Measurements from ENCODE around the gene PSMB2. TPM values are rescaled to one million over a fixed set of nuclear protein-coding genes. Genes with fewer than 3 reads are reported as not detected.

Gene PSMB2
- total RNA-seq, 1 donor from 2014 or later, result 116 TPM

DNA sequence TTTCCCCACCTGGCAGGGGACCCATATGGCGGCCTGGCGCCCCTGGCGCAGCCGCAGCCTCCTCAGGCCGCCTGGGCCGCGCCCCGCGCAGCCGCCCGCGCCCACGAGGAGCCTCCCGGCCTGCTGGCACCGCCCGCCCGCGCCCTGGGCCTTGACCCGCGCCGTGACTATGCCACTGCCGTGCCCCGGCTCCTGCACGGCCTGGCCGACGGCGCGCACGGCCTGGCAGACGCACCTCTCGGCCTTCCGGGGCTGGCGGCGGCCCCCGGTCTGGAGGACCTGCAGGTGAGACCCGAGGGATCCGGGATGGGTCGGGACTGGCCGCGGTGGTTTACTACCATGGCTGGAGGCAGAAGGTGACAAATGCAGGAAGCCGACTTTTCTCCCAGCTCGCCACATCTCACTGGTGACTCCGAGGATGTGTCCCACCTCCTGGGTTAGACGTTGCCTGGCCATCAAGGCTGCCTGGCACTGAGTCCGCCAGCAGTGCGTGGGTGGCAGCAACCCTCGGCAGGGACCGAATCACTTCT, 67.1 kb downstream of the PSMB2 start:
- intact Hi-C loops (cut with micrococcal nuclease), result no loop called here

DNA sequence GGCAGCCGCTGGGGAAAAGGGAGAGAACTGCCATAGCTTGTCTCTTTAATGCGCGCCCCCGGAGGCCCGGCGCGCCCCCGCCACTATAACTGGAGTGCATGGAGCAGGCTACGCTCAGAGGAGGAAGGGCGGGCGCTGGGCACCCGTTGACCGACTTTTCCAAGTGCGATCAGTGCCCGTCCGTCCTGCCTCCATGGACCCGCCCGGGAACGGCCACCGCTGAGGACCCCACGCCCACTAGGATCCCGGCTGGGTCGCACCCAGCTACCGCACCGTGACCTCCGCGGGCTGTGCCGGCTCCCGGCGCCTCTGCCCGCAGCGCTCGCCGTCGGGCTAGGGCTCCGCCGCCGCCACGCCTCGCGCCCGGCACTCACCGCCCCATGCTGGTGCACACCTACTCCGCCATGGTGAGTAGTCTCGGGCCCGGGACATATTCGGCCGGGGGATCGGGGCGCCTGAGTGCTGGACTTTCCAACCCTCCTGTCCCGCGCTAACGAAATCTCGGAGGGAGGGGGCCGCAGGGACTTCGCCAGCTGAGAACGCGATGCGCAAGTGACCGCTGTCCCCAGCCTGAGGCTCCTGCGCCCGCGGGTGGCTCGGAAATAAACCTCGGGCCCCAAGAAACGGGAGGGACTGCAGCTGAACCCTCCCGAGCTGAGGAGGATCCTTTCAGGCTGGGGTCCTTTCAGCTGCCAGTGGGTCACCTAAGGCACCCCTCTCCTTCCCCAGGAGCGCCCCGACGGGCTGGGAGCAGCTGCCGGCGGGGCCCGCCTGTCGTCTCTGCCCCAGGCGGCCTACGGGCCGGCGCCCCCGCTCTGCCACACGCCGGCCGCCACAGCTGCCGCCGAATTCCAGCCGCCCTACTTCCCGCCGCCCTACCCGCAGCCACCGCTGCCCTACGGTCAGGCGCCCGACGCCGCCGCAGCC, 67.9 kb downstream of the PSMB2 start, which contains the start of gene TFAP2E:
TFAP2E (plus strand) TSS at position 117 of the 927 bp plus-strand sequence; CDS start at position 381, 264 bp downstream.
- intact Hi-C loops (cut with micrococcal nuclease), result no loop called here

DNA sequence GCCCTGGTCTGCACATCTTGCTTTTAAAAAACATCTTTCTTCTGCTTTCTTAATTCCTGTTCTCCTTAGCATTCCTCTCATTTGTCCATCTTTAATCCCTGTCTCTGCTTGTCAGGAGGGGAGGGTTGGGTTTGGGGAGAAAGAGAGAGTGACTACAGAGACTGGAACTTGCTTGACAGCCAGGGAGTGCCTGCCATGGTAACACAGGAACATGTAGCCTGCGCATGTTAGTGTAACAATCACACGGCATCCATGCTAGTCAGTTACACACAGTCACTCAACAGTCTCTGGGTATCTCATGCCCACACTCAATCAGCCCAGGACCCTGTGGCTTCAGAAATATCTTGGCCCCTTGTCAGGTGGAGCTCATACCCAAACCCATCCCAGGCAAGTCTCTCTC, 69.0 kb downstream of the PSMB2 start:
- intact Hi-C loops (cut with micrococcal nuclease), result no loop called here

DNA sequence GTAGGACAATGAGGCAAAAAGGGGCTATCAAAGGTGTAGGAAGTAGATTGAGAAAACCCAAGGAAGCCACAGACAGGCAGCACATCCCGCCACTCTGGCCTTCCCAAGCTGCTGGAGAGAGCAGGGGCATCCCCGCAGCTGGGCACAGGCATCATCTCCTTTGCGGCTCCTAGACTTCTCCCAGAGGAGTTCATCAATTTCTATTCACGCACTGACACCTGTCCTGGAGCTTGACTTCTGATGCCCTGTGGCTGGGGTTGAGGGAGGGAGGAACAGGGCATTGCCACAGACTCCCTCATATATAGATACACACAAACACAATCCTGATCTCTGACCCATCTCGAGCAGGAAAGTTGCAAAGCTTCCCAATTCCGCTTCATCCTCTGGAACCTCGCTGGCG, 70.1 kb downstream of the PSMB2 start:
- intact Hi-C loops (cut with micrococcal nuclease), result no loop called here

DNA sequence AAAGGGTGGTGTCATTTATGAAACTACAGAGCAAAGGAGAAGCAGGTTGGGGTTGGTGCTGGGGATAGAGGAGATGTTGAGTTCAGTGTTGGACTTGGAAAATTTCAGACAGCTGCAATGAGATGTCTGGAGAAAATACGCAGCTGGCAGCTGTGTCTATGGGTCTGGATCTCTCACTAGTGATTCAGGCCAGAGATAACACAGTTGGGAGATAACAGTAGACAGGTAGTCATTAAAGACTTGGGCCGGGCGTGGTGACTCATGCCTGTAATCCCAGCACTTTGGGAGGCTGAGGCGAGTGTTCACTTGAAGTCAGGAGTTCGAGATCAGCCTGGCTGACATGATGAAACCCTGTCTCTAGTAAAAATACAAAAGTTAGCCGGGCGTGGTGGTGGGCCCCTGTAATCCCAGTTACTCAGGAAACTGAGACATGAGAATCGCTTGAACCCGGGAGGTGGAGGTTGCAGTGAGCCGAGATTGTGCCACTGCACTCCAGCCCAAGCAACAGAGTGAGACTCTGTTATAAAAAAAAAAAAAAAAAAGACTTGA, 70.7 kb downstream of the PSMB2 start:
- intact Hi-C loops (cut with micrococcal nuclease), result no loop called here

DNA sequence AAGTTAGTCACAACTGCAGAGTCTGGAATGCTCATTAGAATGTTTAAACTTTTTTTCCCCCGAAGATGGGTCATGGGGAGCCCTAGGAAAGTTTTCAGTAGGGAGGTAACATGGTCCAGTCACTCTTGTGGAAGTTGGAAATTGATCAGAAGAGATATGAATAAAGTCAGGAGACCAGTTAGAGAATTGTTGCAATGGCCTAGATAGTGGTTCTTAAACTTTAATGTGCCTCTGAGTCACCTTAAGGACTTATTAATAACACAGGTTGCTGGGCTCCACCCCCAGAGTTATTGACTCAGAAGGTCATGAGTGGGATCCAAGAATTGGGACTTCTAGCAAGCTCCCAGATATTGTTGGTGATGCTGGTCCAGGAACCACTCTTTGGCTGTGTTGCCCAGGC, 71.4 kb downstream of the PSMB2 start:
- intact Hi-C loops (cut with micrococcal nuclease), result loop anchor here (1.0 to 2.0 kb wide), 5 partner anchors 71 to 204 kb away; partner anchors contain the start of gene PSMB2

DNA sequence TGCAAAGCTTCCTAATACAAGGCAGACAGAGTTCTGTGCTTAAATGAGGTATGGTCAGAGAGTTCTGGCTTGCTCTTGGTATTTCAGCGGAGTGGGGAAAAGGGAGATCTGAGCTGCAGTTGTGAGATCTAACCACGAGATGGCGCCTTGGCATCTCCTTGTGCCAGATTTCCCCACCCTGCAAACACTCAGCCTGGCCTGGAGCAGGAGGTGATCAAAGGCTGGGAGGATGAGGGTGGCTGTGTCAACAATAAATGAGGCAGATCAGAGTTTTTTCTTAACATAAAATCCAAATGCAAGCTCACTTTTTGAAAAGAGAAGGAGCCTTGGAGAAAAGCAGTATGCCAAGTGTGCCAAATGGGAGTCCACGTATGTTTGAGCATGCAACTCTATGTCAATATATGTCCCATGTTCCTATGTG, 72.3 kb downstream of the PSMB2 start:
- intact Hi-C loops (cut with micrococcal nuclease), result loop anchor here (1.0 to 2.0 kb wide), 5 partner anchors 72 to 205 kb away; partner anchors contain the start of gene PSMB2

DNA sequence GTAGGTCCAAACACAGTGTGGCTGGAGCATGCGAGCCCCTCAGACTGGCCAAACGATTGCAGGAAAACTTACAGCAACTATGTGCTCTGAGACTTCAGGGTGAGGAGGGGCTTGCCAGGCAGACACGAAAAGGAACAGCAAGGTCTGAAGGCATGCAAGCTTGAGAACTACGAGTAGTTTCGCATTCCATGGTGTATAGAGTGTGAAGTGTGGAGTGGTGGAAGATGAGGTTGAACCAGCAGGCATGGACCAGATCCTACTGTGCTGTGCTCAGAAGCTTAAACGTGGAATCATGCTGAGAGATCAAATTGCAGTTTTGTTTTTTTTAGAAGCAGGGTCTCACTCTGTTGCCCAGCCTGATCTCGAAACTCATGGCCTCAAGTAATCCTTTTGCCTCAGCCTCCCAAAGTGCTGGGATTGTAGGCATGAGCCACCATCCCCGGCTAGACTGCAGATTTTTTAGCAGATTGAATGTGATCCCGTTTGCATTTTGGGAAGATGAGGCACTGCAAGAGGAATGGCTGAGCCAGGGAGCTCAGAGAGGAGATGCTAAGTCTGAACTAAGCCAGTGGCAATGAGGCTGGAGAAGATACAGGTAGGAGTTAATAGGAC, 73.3 kb downstream of the PSMB2 start:
- intact Hi-C loops (cut with micrococcal nuclease), result loop anchor here (2.0 kb wide), 1 partner anchor 73 kb away; the partner anchor contains the start of gene PSMB2

DNA sequence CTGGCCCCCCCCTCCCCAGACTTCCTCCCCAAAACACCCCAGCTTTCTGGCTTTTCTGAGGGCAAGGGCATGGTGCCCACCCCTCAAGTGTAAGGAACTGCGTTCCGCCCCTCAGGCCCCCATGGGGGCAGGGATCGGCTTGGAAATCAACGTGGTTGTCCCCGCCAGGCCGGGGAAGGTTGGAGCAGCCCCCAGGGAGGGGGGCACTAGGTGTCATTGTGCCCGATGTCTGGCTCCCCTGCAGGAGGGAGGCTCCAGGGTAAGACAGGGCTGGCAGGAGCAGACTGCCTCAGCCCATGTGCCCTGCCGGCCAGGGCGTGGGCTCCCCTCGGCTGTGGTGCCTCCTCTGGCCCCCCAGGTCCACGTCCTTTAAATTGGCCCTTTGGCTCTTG, 75.6 kb downstream of the PSMB2 start:
- intact Hi-C loops (cut with micrococcal nuclease), result no loop called here

DNA sequence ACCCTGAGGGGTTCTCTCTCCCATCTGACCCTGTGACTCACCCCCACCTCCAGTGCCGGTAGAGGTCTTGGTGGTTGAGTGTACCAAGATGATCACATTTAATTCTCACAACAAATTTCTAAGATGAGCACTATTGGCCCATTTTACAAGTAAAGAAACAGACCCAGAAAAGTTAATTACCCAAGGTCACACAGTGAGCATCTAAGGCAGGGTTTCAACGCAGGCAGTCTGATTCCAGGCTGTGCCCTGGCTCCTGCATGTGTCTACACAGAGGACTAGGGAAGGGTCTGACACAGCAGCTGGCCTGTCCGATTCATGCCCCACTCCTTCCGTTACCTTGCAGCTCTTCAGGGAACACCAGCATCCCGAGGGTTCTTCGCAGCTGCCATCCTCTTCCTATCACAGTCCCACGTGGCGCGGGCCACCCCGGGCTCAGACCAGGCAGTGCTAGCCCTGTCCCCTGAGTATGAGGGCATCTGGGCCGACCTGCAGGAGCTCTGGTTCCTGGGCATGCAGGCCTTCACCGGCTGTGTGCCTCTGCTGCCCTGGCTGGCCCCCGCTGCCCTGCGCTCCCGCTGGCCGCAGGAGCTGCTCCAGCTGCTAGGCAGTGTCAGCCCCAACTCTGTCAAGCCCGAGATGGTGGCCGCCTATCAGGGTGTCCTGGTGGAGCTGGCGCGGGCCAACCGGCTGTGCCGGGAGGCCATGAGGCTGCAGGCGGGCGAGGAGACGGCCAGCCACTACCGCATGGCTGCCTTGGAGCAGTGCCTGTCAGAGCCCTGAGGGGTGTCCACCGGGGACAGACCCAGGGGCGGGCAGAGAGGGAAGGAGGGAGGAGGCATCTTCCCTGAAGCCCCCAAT, 76.2 kb downstream of the PSMB2 start:
- intact Hi-C loops (cut with micrococcal nuclease), result loop anchor here (1.0 kb wide), 3 partner anchors 114 to 713 kb away; no protein-coding TSS in a partner anchor

DNA sequence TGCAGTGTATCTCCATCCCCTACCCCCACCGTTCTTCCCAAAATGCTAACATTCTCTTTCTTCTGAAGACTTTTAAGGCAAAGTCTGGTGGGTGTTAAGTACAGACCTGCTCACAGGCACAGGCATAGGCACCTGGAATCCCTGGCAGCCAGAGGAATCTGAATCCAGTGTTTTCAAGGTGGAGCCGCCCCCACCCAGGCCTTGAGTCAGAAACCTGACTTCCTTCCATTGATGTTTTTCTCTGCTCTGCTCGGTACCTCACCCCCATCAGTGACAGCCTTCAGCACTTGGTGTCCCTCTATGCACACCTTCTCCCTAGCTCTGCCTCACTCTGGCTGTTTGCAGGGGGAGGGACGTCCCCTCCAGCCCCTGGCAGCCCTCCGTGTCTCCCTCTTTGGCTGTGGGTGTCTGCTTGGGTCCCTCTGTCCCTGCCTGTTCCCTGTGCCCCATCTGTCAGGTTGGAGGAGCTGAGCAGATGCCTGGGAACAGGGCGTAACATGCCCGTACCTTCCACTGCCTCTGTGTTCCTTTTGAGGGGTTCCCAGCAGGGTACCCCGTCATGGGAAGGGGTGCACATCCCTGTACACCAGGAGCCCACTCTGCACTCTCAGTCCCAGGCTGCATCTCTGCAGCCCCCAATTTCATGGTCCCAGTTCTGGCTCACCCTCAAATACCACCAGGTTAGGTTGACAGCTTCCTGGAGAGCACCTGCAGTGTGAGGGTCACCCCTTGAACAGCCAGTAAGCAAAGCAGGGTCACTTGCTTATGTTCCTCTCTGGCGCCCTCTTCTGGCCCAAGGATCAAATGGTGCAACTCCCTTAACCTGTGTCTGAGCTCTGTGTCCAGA, 77.1 kb downstream of the PSMB2 start:
- intact Hi-C loops (cut with micrococcal nuclease), result loop anchor here (1.0 kb wide), 3 partner anchors 113 to 712 kb away; no protein-coding TSS in a partner anchor

DNA sequence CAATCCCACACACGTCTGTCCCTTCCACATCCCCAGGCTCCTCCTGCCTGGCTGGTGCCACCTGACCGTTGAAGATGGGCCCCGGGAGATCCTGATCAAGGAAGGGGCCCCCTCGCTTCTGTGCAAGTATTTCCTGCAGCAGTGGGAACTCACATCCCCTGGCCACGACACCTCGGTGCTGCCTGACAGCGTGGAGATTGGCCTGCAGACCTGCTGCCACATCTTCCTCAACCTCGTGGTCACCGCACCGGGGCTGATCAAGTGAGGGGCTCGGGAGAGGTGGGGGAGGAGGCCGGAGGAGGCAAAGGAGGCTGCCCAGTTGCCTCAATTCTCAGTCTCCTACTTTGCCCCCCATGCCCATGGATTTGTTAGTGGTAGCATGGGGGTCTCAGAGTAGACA, 78.2 kb downstream of the PSMB2 start:
- intact Hi-C loops (cut with micrococcal nuclease), result no loop called here

DNA sequence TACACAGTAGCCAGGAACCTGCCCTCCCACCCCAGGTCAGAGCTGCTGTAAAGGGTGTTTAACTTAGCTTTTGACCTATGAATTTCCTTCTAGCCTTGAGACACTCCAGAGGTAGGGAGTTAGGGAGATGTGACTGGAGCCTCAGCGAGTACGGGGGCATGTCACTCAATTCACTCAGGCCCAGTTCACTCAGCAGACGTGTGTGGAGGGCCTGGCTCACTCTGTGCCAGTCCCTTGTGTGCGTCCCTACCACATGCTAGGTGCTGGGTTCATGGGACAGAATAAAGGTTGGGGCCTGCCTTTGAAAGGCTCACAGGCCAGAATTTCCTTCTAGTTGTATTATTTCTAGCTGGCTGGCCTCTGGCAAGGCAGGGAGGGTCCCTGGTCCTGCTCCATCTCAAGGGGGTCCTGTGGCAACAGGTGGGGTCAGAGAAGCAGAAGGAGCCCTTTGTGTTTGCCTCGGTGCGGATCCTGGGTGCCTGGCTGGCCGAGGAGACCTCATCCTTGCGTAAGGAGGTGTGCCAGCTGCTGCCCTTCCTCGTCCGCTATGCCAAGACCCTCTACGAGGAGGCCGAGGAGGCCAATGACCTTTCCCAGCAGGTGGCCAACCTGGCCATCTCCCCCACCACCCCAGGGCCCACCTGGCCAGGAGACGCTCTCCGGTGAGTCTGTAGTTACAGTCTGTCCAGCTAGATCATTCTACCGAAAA, 79.2 kb downstream of the PSMB2 start:
- intact Hi-C loops (cut with micrococcal nuclease), result no loop called here

DNA sequence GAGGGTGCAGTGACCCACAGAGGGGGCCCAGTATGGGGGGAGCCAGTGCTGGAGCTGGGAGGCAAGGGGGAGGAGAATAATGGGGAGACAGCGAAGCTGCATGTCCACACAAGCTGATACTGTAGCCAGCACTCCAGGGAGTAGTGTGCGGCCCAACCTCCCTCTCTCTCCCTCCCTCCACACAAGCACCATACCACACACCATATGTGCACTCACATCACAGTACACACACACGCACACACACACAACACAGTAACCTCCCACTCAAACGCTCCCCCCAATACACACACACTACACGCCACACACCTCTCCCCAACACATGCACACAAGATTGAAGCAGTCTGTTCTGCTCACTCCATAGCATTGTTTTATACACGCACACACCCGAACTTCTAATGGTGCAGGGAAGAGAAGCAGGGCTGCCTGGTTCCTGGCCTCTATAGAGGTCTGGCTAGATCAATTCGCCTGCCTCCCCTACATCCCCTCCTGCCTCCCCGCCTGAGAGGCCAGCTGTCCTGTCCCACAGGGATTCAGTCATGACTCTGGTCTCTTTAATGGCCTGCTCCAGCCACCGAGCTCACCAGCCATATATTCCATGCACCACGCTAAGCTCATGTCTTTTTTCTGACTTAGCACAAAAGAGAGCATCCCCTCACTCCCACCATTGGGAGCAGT, 79.9 kb downstream of the PSMB2 start:
- intact Hi-C loops (cut with micrococcal nuclease), result no loop called here

DNA sequence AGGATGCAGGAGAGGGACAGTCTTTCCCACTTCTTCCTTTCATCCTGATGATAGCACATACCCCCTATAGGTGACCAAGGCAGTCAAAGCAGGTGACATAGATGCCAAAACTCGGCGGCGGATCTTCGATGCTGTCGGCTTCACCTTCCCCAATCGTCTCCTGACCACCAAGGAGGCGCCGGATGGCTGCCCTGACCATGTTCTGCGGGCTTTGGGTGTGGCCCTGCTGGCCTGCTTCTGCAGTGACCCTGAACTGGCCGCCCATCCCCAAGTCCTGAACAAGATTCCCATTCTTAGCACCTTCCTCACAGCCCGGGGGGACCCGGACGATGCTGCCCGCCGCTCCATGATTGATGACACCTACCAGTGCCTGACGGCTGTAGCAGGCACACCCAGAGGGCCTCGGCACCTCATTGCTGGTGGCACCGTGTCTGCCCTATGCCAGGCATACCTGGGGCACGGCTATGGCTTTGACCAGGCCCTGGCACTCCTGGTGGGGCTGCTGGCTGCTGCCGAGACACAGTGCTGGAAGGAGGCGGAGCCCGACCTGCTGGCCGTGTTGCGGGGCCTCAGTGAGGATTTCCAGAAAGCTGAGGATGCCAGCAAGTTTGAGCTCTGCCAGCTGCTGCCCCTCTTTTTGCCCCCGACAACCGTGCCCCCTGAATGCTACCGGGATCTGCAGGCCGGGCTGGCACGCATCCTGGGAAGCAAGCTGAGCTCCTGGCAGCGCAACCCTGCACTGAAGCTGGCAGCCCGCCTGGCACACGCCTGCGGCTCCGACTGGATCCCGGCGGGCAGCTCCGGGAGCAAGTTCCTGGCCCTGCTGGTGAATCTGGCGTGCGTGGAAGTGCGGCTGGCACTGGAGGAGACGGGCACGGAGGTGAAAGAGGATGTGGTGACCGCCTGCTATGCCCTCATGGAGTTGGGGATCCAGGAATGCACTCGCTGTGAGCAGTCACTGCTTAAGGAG, 80.8 kb downstream of the PSMB2 start:
- intact Hi-C loops (cut with micrococcal nuclease), result no loop called here

DNA sequence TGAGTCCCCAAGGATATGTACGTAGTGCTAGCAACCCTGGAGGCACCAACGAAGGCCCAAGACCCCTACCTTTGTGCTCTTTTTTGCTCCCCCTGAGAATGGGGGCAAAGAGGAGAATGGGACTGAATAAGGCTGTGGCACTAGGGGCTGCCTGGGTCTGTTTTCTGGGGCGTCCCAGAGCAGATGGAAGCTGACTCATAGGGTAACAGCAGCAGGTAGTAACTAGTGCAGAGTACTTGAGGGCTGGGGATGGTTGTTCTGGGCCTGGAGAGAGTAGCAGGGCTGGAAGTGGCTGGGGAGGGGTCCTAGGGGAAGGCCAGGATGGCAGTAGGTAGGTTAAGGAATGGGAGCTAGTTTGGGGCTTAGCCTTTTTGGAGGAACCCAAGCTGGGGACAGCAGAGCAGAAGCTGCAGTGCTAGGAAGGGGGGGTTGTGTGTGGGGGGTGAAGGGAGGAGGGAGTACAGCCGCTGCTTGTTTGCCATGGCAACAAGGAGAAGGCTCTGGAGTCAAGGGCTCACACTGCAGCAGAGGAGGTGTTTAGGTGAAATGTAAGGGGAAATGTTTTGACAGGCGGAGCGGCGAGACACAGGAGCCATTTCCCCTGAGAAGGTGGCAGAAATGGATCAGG, 81.9 kb downstream of the PSMB2 start:
- intact Hi-C loops (cut with micrococcal nuclease), result loop anchor here (2.0 to 5.0 kb wide), 2 partner anchors 81 to 527 kb away; partner anchors contain the start of genes PSMB2 and ZMYM6
